C4-2B (cell line): ENCODE data around the gene C2CD2.

ENCODE experiments used
- CTCF ChIP-seq: fragments of 450-650 bp; conservative IDR thresholded peaks from 2 replicates; pipeline ENCODE4 v1.5.1; 2017; ENCODE audit warnings: mild to moderate bottlenecking
- ZFX ChIP-seq: fragments of 450-650 bp; IDR thresholded peaks from 2 replicates; pipeline ENCODE4 v1.6.1; 2017

GRCh38 chr21:41979751-41980369 is 26.0 kb upstream of the C2CD2 start:
- TF ChIP-seq CTCF (no peak), ZFX (no peak)
